ENCODE measurements around the gene GGT1. TPM values are rescaled to one million over a fixed set of nuclear protein-coding genes. Genes with fewer than 3 reads are reported as not detected.
"Not testable (repeated sequence)": the region's sequence is repeated elsewhere in the genome, so short reads cannot be mapped to it uniquely, and the experiment has no call there.

Gene GGT1
- polyA plus RNA-seq, 1 experiment, result 2.4 TPM

- DNase-seq (ENCODE audit: low read depth); H3K36me3 ChIP-seq (ENCODE audit: control insufficient read depth, insufficient read depth, low read length); H3K27me3 ChIP-seq (ENCODE audit: control insufficient read depth, insufficient read depth, low read length); H3K4me3 ChIP-seq (ENCODE audit: low read depth, low read length); CTCF ChIA-PET; POLR2A ChIA-PET: not testable (repeated sequence)
Measured at GRCh38 chr22:24633231-24634023, 30.4 kb downstream of the GGT1 start.

- H3K27me3 ChIP-seq (ENCODE audit: control insufficient read depth, insufficient read depth, low read length); H3K4me3 ChIP-seq (ENCODE audit: low read depth, low read length); DNase-seq (ENCODE audit: low read depth); CTCF ChIA-PET; POLR2A ChIA-PET; H3K36me3 ChIP-seq (ENCODE audit: control insufficient read depth, insufficient read depth, low read length): not testable (repeated sequence)
Measured at GRCh38 chr22:24634776-24635389, 31.9 kb downstream of the GGT1 start.

- POLR2A ChIA-PET; CTCF ChIA-PET; DNase-seq (ENCODE audit: low read depth); H3K27me3 ChIP-seq (ENCODE audit: control insufficient read depth, insufficient read depth, low read length); H3K36me3 ChIP-seq (ENCODE audit: control insufficient read depth, insufficient read depth, low read length); H3K4me3 ChIP-seq (ENCODE audit: low read depth, low read length): not testable (repeated sequence)
Measured at GRCh38 chr22:24636513-24636912, 33.5 kb downstream of the GGT1 start.

- CTCF ChIA-PET; H3K4me3 ChIP-seq (ENCODE audit: low read depth, low read length); H3K36me3 ChIP-seq (ENCODE audit: control insufficient read depth, insufficient read depth, low read length); POLR2A ChIA-PET; DNase-seq (ENCODE audit: low read depth); H3K27me3 ChIP-seq (ENCODE audit: control insufficient read depth, insufficient read depth, low read length): not testable (repeated sequence)
Measured at GRCh38 chr22:24642307-24642706, 39.3 kb downstream of the GGT1 start.

GRCh38 chr22:24644409-24644808, 41.4 kb downstream of the GGT1 start:
- H3K36me3 ChIP-seq (ENCODE audit: control insufficient read depth, insufficient read depth, low read length); POLR2A ChIA-PET; H3K27me3 ChIP-seq (ENCODE audit: control insufficient read depth, insufficient read depth, low read length); H3K4me3 ChIP-seq (ENCODE audit: low read depth, low read length); CTCF ChIA-PET; DNase-seq (ENCODE audit: low read depth): not testable (repeated sequence)

GRCh38 chr22:24645408-24646399, 42.7 kb downstream of the GGT1 start:
- H3K4me3 ChIP-seq (ENCODE audit: low read depth, low read length); CTCF ChIA-PET; H3K36me3 ChIP-seq (ENCODE audit: control insufficient read depth, insufficient read depth, low read length); H3K27me3 ChIP-seq (ENCODE audit: control insufficient read depth, insufficient read depth, low read length); POLR2A ChIA-PET; DNase-seq (ENCODE audit: low read depth): not testable (repeated sequence)

GRCh38 chr22:24646756-24647155, 43.8 kb downstream of the GGT1 start:
- H3K27me3 ChIP-seq (ENCODE audit: control insufficient read depth, insufficient read depth, low read length); POLR2A ChIA-PET; H3K4me3 ChIP-seq (ENCODE audit: low read depth, low read length); H3K36me3 ChIP-seq (ENCODE audit: control insufficient read depth, insufficient read depth, low read length); CTCF ChIA-PET; DNase-seq (ENCODE audit: low read depth): not testable (repeated sequence)

GRCh38 chr22:24649371-24649770, 46.4 kb downstream of the GGT1 start:
- CTCF ChIA-PET; DNase-seq (ENCODE audit: low read depth); H3K4me3 ChIP-seq (ENCODE audit: low read depth, low read length); POLR2A ChIA-PET; H3K27me3 ChIP-seq (ENCODE audit: control insufficient read depth, insufficient read depth, low read length); H3K36me3 ChIP-seq (ENCODE audit: control insufficient read depth, insufficient read depth, low read length): not testable (repeated sequence)

- H3K27me3 ChIP-seq (ENCODE audit: control insufficient read depth, insufficient read depth, low read length); H3K4me3 ChIP-seq (ENCODE audit: low read depth, low read length); DNase-seq (ENCODE audit: low read depth); POLR2A ChIA-PET; CTCF ChIA-PET; H3K36me3 ChIP-seq (ENCODE audit: control insufficient read depth, insufficient read depth, low read length): not testable (repeated sequence)
Measured at GRCh38 chr22:24650884-24651283, 47.9 kb downstream of the GGT1 start.

- CTCF ChIA-PET; POLR2A ChIA-PET; H3K4me3 ChIP-seq (ENCODE audit: low read depth, low read length); H3K27me3 ChIP-seq (ENCODE audit: control insufficient read depth, insufficient read depth, low read length); H3K36me3 ChIP-seq (ENCODE audit: control insufficient read depth, insufficient read depth, low read length); DNase-seq (ENCODE audit: low read depth): not testable (repeated sequence)
Measured at GRCh38 chr22:24665395-24665794, 62.4 kb downstream of the GGT1 start.

GRCh38 chr22:24667904-24668303, 64.9 kb downstream of the GGT1 start:
- H3K4me3 ChIP-seq (ENCODE audit: low read depth, low read length); DNase-seq (ENCODE audit: low read depth); POLR2A ChIA-PET; H3K36me3 ChIP-seq (ENCODE audit: control insufficient read depth, insufficient read depth, low read length); CTCF ChIA-PET; H3K27me3 ChIP-seq (ENCODE audit: control insufficient read depth, insufficient read depth, low read length): not testable (repeated sequence)

- H3K4me3 ChIP-seq (ENCODE audit: low read depth, low read length); H3K36me3 ChIP-seq (ENCODE audit: control insufficient read depth, insufficient read depth, low read length); CTCF ChIA-PET; H3K27me3 ChIP-seq (ENCODE audit: control insufficient read depth, insufficient read depth, low read length); DNase-seq (ENCODE audit: low read depth); POLR2A ChIA-PET: not testable (repeated sequence)
Measured at GRCh38 chr22:24672532-24672931, 69.5 kb downstream of the GGT1 start.
